HepG2 (cell line): ENCODE measurements around the gene BABAM1. TPM values are rescaled to one million over a fixed set of nuclear protein-coding genes. Genes with fewer than 3 reads are reported as not detected.
A peak's percentile ranks its signal among the peaks of the same experiment; 100 is the strongest.
"Not testable (repeated sequence)": the region's sequence is repeated elsewhere in the genome, so short reads cannot be mapped to it uniquely, and the experiment has no call there.

Source experiments
- ATAC-seq: fragments of 200-7000 bp; cut with Tn5 transposase; 3 replicates; pipeline ENCODE4 v1.9.1; 2020; ENCODE audit warnings: mild to moderate bottlenecking, moderate library complexity
- BruUV-seq: library from RNA; stranded (reverse); fragments of 400-500 nt; replicated peaks from 2 replicates; lab custom pipeline; 2021; lab: Mats Ljungman, UMichigan
- CTCF ChIA-PET: fragments of 300-600 bp; formaldehyde crosslinking; extraction: SDS; loops from one replicate; lab custom pipeline; 2021; ENCODE audit warnings: low total read pairs, inconsistent platforms, low intra/inter-chr PET ratio; lab: Yijun Ruan, JAX
- POLR2A ChIA-PET: fragments of 350-600 bp; sonication (Branson Sonifier 250); formaldehyde crosslinking; loops from one replicate; lab custom pipeline; 2020; ENCODE audit warnings: antibody characterized with exemption, inconsistent platforms; lab: Yijun Ruan, JAX
- DNase-seq: peaks from one replicate; pipeline ENCODE4 v3.0.0-alpha.2; 2015; ENCODE audit warnings: low spot score
- FAIRE-seq: peaks from 3 replicates; lab custom pipeline; 2011; peaks lifted over from hg19 to GRCh38; lab: Jason Lieb, UNC
- H2AFZ ChIP-seq: one replicate; pipeline ENCODE4 v1.6.1; 2011; ENCODE audit warnings: low read length, inconsistent platforms
- H3K27ac ChIP-seq: fragments of 300-600 bp; 3 replicates; pipeline ENCODE4 v1.8.0; 2011; ENCODE audit warnings: mixed run types, mild to moderate bottlenecking, mixed read lengths, low read length, inconsistent platforms; ENCODE audit not compliant: insufficient read depth; ENCODE audit errors: extremely low read length
- H3K27me3 ChIP-seq, 2 experiments: fragments of 200-600 bp in 1 of 2; 2 replicates in 1 of 2; 3 replicates in 1 of 2; pipeline versions ENCODE4 v1.6.0 to v1.8.0; 2011; ENCODE audit warnings: low read length in 2 of 2, mild to moderate bottlenecking in 2 of 2, moderate library complexity in 2 of 2, inconsistent platforms in 1 of 2; ENCODE audit not compliant: insufficient read depth in 2 of 2, control insufficient read depth in 1 of 2
- H3K36me3 ChIP-seq, 2 experiments: fragments of 200-600 bp in 1 of 2; replicated peaks in 1 of 2; 2 replicates in 1 of 2; 3 replicates in 1 of 2; pipeline versions ENCODE4 v1.5.1 to v1.8.0; 2011; ENCODE audit warnings: low read length in 2 of 2, inconsistent platforms in 1 of 2; ENCODE audit not compliant: insufficient read depth in 2 of 2, control insufficient read depth in 1 of 2
- H3K4me1 ChIP-seq: 2 replicates; pipeline ENCODE4 v1.5.1; 2012; ENCODE audit warnings: low read length, inconsistent platforms; ENCODE audit not compliant: insufficient read depth
- H3K4me2 ChIP-seq: 2 replicates; pipeline ENCODE4 v1.6.0; 2011; ENCODE audit warnings: low read depth, low read length, inconsistent platforms
- H3K4me3 ChIP-seq, 3 experiments: fragments of 200-600 bp in 1 of 3; sonication (generic), shearing (Covaris generic) in 1 of 3; replicated peaks in 1 of 3; 2 replicates each; pipeline ENCODE4 v1.5.1; 2011 to 2016; ENCODE audit warnings: low read length in 3 of 3, inconsistent platforms in 2 of 3, low read depth in 2 of 3, mild to moderate bottlenecking in 2 of 3, control low read depth in 1 of 3, mixed read lengths in 1 of 3; ENCODE audit not compliant: insufficient read depth in 1 of 3
- H3K79me2 ChIP-seq: one replicate; pipeline ENCODE4 v1.6.1; 2011; ENCODE audit warnings: low read length, inconsistent platforms; ENCODE audit not compliant: insufficient read depth
- H3K9ac ChIP-seq: 2 replicates; pipeline ENCODE4 v1.6.0; 2011; ENCODE audit warnings: mild to moderate bottlenecking, low read depth, low read length, inconsistent platforms; ENCODE audit not compliant: insufficient read depth
- H3K9me3 ChIP-seq: 2 replicates; pipeline ENCODE4 v1.5.1; 2012; ENCODE audit warnings: mild to moderate bottlenecking, low read length
- H4K20me1 ChIP-seq: 2 replicates; pipeline ENCODE4 v1.6.0; 2011; ENCODE audit warnings: inconsistent platforms, mild to moderate bottlenecking, low read length, moderate library complexity; ENCODE audit not compliant: insufficient read depth
- AGO2 ChIP-seq: fragments of 200-400 bp; formaldehyde crosslinking; optimal IDR thresholded peaks from 2 replicates; pipeline ENCODE3; 2017; ENCODE audit warnings: mild to moderate bottlenecking, low read depth, low read length, moderate library complexity
- HNRNPL ChIP-seq: fragments of 200-400 bp; formaldehyde crosslinking; IDR thresholded peaks from 2 replicates; pipeline ENCODE4 v1.6.1; 2017; ENCODE audit warnings: mild to moderate bottlenecking, low read depth, low read length
- PCBP1 ChIP-seq: fragments of 200-400 bp; formaldehyde crosslinking; IDR thresholded peaks from 2 replicates; pipeline ENCODE4 v1.6.1; 2017; ENCODE audit warnings: mild to moderate bottlenecking, low read depth, low read length, borderline replicate concordance
- SP1 ChIP-seq, 2 experiments: fragments of 450-650 bp in 1 of 2; sonication (generic) in 1 of 2; formaldehyde crosslinking in 1 of 2; IDR thresholded peaks; 2 replicates each; pipeline versions ENCODE4 v1.4.0 to v1.6.1; 2016 to 2020; ENCODE audit warnings: missing genetic modification reagents in 1 of 2
- ZKSCAN1 ChIP-seq: fragments of 150-350 bp; IDR thresholded peaks from 2 replicates; pipeline ENCODE4 v1.6.1; 2014; ENCODE audit warnings: low read length
- ZNF768 ChIP-seq: sonication (generic); formaldehyde crosslinking; IDR thresholded peaks from 2 replicates; pipeline ENCODE4 v1.4.0; 2020; ENCODE audit warnings: missing genetic modification reagents
- WGBS: methylation state at CpG from one replicate; pipeline ENCODE4 v1.1.6; 2017; ENCODE audit warnings: low lambda C conversion rate; 5-methylcytosine and 5-hydroxymethylcytosine counted together
- in situ Hi-C: cut with HindIII; loops from 2 replicates; pipeline ENCODE4 v1.10.0; 2017; ENCODE audit warnings: low pct_unique_long_range_greater_than_20kb; ENCODE audit not compliant: extremely low pct_ligation_motif_present
- intact Hi-C: fragments of 100-400 bp; cut with micrococcal nuclease; formaldehyde crosslinking; loops from one replicate; pipeline ENCODE4 v1.10.0; 2022; ENCODE audit not compliant: unreplicated experiment
- polyA plus RNA-seq, 8 experiments: library from polyadenylated mRNA; depleted of rRNA in 3 of 8; stranded (reverse) in 7 of 8; unstranded in 1 of 8; fragments of >200 nt; fragmentation: Illumina TruSeq in 4 of 8; extraction: Trizol in 4 of 8; gene quantifications; 2 replicates each; pipeline versions ENCODE4 v1.2.1 to v1.2.3, GENCODE V29; 2011 to 2016; ENCODE audit warnings: low read depth in 4 of 8, missing spikeins in 1 of 8, mixed read lengths in 1 of 8; ENCODE audit not compliant: insufficient read depth in 1 of 8
- total RNA-seq, 5 experiments: library from RNA; depleted of rRNA; stranded (reverse); fragments of >200 nt; fragmentation: Illumina TruSeq; extraction: Trizol; gene quantifications; 2 replicates each; pipeline ENCODE4 v1.2.3, GENCODE V29; 2016; ENCODE audit warnings: low read depth in 1 of 5
- TF ChIP-seq, protein P1 (sequence below): sonication (generic); formaldehyde crosslinking; IDR thresholded peaks from 2 replicates; pipeline ENCODE4 v1.4.0; 2020; ENCODE audit warnings: missing genetic modification reagents
- TF ChIP-seq, protein P2 (sequence below): sonication (generic); formaldehyde crosslinking; IDR thresholded peaks from 2 replicates; pipeline ENCODE4 v1.5.1; 2020; ENCODE audit warnings: mild to moderate bottlenecking, missing genetic modification reagents, moderate library complexity

The BABAM1 gene
- total and polyA plus RNA-seq, 2 of the 13 experiments (the other 11 are each of a cell fraction or from before 2014, with no cell fraction given): 70.0 to 82.0 TPM

DNA sequence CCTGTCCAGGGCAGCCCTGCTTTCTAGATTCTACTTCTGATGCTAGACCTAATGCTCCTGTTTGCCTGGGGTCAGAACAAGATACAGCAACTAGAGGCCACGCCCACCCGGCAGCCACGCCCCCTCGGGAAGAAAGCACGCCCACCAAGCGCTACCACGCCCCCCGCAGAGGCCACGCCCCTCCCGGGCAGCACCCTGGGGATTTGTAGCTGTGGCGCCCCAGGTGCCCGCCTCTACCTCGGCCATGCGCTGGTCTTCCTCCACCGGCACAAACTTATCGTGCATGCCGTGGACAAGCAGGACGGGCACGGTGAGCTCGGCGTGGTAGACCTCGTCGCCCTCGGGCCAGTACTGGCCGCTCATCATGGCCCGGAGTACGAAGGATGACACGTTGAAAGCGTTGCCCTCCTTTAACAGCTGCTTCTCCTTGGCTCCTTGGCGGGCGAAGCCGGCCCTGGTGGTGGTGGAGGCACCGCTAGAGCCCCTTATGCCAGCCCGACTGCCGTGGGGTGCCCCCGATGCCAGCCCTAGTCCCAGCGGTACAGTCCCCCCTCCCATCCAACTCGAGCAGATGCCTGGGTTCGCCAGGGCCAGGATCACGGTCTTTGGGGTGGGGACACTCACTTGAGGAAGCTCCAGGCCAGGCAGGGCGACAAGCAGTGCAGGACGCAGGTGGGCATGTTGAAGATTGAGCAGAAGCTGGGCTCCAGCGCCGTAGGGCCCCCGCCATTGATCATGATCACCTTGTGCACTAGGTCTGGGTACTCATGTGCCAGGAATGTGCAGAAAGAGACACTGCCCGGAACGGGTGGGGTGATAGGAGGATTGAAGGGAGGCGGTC, 27.0 kb downstream of the BABAM1 start:
- no peaks in the 10 kb centered on the region for H3K79me2 ChIP-seq
- no peak overlapping the region for H3K9ac ChIP-seq
- ChIA-PET POLR2A (no interaction called here), CTCF (no interaction called here)
- no peak overlapping the region for H3K27ac ChIP-seq
- no peak overlapping the region for H2AFZ ChIP-seq
- in situ Hi-C loops: no loop called here
- peaks cover 5% of the 10 kb centered on the region for H3K9me3 ChIP-seq
- intact Hi-C loops: no loop called here
- H3K4me3 ChIP-seq: no peak overlapping the region
- peaks cover 0 to 6% of the 10 kb centered on the region in 2 experiments; a peak in 1 of 5 replicates for H3K36me3 ChIP-seq
- FAIRE-seq (no peak), DNase-seq (no peak), ATAC-seq (no peak)
- TF ChIP-seq AGO2 (peak; percentile 40), HNRNPL (peak; percentile 65; the same call in 1 of the 2 replicates), ZNF768 (CRISPR knock-in tag) (0 out of 2 replicates have a peak, but pooled peaks have one; percentile 14), ZKSCAN1 (no peak), SP1 (IDR thresholded peaks at IDR 0.05) (no peak), SP1 (CRISPR knock-in tag; IDR thresholded peaks at IDR 0.05) (peak; percentile 37; the same call in 1 of the 2 replicates), PCBP1 (no peak)
- TF ChIP-seq, protein P1, sequence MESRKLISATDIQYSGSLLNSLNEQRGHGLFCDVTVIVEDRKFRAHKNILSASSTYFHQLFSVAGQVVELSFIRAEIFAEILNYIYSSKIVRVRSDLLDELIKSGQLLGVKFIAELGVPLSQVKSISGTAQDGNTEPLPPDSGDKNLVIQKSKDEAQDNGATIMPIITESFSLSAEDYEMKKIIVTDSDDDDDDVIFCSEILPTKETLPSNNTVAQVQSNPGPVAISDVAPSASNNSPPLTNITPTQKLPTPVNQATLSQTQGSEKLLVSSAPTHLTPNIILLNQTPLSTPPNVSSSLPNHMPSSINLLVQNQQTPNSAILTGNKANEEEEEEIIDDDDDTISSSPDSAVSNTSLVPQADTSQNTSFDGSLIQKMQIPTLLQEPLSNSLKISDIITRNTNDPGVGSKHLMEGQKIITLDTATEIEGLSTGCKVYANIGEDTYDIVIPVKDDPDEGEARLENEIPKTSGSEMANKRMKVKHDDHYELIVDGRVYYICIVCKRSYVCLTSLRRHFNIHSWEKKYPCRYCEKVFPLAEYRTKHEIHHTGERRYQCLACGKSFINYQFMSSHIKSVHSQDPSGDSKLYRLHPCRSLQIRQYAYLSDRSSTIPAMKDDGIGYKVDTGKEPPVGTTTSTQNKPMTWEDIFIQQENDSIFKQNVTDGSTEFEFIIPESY (CRISPR knock-in tag): peak; percentile 52; the same call in 1 of the 2 replicates
- TF ChIP-seq, protein P2, sequence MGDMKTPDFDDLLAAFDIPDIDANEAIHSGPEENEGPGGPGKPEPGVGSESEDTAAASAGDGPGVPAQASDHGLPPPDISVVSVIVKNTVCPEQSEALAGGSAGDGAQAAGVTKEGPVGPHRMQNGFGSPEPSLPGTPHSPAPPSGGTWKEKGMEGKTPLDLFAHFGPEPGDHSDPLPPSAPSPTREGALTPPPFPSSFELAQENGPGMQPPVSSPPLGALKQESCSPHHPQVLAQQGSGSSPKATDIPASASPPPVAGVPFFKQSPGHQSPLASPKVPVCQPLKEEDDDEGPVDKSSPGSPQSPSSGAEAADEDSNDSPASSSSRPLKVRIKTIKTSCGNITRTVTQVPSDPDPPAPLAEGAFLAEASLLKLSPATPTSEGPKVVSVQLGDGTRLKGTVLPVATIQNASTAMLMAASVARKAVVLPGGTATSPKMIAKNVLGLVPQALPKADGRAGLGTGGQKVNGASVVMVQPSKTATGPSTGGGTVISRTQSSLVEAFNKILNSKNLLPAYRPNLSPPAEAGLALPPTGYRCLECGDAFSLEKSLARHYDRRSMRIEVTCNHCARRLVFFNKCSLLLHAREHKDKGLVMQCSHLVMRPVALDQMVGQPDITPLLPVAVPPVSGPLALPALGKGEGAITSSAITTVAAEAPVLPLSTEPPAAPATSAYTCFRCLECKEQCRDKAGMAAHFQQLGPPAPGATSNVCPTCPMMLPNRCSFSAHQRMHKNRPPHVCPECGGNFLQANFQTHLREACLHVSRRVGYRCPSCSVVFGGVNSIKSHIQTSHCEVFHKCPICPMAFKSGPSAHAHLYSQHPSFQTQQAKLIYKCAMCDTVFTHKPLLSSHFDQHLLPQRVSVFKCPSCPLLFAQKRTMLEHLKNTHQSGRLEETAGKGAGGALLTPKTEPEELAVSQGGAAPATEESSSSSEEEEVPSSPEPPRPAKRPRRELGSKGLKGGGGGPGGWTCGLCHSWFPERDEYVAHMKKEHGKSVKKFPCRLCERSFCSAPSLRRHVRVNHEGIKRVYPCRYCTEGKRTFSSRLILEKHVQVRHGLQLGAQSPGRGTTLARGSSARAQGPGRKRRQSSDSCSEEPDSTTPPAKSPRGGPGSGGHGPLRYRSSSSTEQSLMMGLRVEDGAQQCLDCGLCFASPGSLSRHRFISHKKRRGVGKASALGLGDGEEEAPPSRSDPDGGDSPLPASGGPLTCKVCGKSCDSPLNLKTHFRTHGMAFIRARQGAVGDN: 0 out of 2 replicates have a peak, but pooled peaks have one; percentile 6
- 93% methylated on average over 18 of the region's 48 CpGs for WGBS
- H3K4me1 ChIP-seq: no peaks in the 10 kb centered on the region
- H3K27me3 ChIP-seq: no peaks in the 10 kb centered on the region
- H3K4me2 ChIP-seq: no peak overlapping the region
- H4K20me1 ChIP-seq: no peaks in the 10 kb centered on the region
- BruUV-seq: no TSS peak

DNA sequence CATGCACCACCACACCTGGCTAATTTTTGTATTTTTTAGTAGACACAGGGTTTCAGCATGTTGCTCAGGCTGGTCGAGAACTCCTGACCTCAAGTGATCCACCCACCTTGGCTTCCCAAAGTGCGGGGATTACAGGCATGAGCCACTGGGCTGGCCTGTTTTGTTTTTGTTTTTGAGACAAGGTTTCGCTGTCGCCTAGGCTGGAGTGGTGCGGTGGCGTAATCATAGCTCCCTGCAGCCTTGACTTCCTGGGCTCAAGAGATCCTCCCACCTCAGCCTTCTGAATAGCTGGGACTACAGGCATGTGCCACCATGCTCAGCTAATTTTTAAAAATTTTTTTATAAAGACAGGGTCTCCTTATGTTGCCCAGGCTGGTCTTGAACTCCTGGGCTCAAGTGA, 28.3 kb downstream of the BABAM1 start:
- H3K36me3 ChIP-seq, ATAC-seq, H3K27ac ChIP-seq, intact Hi-C loops, FAIRE-seq, BruUV-seq, H3K79me2 ChIP-seq, POLR2A ChIA-PET, H2AFZ ChIP-seq, H3K4me2 ChIP-seq, DNase-seq, CTCF ChIA-PET, H3K27me3 ChIP-seq, H3K9ac ChIP-seq, H3K9me3 ChIP-seq, H3K4me1 ChIP-seq, H3K4me3 ChIP-seq, H4K20me1 ChIP-seq, in situ Hi-C loops: not testable (repeated sequence)
- 89% methylated on average over 6 of the region's 6 CpGs for WGBS
